BJ (cell line): Measurements from ENCODE around the gene SV2B. TPM values are rescaled to one million over a fixed set of nuclear protein-coding genes. Genes with fewer than 3 reads are reported as not detected.

Experiments used
- CTCF ChIA-PET: fragments of 350-600 bp; formaldehyde crosslinking; extraction: SDS; loops from one replicate; lab custom pipeline; 2021; ENCODE audit warnings: antibody characterized with exemption, inconsistent platforms; lab: Yijun Ruan, JAX
- POLR2A ChIA-PET: fragments of 300-600 bp; sonication (Branson Sonifier 250); formaldehyde crosslinking; extraction: SDS; loops from one replicate; lab custom pipeline; 2021; ENCODE audit warnings: antibody characterized with exemption; lab: Charles Lee
- DNase-seq: peaks from one replicate; pipeline ENCODE4 v3.0.0-alpha.2; 2011; ENCODE audit warnings: low read depth
- H3K27me3 ChIP-seq: 2 replicates; pipeline ENCODE4 v1.6.0; 2011; ENCODE audit warnings: low read length; ENCODE audit not compliant: control insufficient read depth, insufficient read depth
- H3K36me3 ChIP-seq: 2 replicates; pipeline ENCODE4 v1.5.1; 2011; ENCODE audit warnings: low read length; ENCODE audit not compliant: control insufficient read depth, insufficient read depth
- H3K4me3 ChIP-seq: 2 replicates; pipeline ENCODE4 v1.5.1; 2011; ENCODE audit warnings: low read depth, mild to moderate bottlenecking, control low read depth, low read length
- CTCF ChIP-seq: IDR thresholded peaks from 2 replicates; pipeline ENCODE4 v1.5.1; 2011; ENCODE audit warnings: low read depth, mild to moderate bottlenecking, control low read depth, inconsistent platforms, low read length, moderate library complexity; ENCODE audit not compliant: insufficient read depth
- polyA plus RNA-seq: library from polyadenylated mRNA; depleted of rRNA; stranded (reverse); fragments of >200 nt; gene quantifications from 2 replicates; pipeline ENCODE4 v1.2.3, GENCODE V29; 2011

The SV2B gene
- polyA plus RNA-seq, 1 experiment = not detected

DNA sequence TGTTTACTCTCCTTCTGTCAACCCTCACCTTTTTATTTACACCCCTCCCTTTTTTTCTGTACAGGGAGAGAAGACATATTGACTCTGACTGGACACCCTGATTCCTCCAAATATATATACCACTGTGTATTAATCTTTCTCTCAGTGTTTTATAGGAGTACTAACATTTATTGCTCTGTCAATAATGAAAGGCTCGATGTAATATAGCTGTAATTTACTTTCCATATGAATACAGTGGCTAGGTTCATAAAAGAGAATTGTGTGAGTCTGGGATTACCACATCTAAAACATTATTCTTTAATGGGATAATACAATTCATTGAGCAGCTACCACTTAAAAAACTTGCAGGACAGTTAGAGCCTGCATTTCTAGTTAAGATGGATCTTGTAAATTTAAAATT is 194.3 kb downstream of the SV2B start:
- no peak for TF ChIP-seq CTCF
- DNase-seq = no peak
- CTCF ChIA-PET = interaction anchor here (0.8 to 1.4 kb wide), 3 partner anchors 8 to 23 kb away, joined by 3 to 6 read pairs (median 4); no protein-coding TSS in a partner anchor
- Histone ChIP-seq H3K27me3 (no peaks in the 10 kb centered on the region), H3K4me3 (no peak overlapping the region), H3K36me3 (no peaks in the 10 kb centered on the region)
- POLR2A ChIA-PET = no interaction called here

DNA sequence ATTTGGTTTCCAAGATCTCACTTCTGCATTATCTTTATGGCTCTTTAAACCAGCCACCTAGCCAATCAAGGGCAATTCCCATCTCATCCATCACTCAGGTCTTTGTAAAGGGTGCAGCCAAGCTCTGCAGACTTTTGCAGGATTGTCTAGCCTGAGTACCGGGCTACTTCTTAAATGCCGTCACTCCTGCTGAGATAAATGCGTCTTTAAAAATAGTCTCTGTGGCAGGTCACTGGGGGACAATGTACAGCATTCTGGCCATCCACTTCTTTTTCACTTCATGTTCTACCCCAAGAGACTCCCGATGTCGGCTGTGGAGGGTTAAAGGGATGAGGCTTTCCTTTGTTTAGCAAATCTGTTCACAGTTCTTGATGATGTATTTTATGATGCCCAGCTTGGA is 194.7 kb downstream of the SV2B start:
- POLR2A ChIA-PET = no interaction called here
- Histone ChIP-seq H3K27me3 (no peaks in the 10 kb centered on the region), H3K36me3 (no peaks in the 10 kb centered on the region), H3K4me3 (no peak overlapping the region)
- CTCF ChIA-PET = interaction anchor here (1.3 to 1.4 kb wide), 2 partner anchors 8 to 10 kb away, joined by 4 to 6 read pairs; no protein-coding TSS in a partner anchor
- no peak for TF ChIP-seq CTCF
- DNase-seq = no peak

DNA sequence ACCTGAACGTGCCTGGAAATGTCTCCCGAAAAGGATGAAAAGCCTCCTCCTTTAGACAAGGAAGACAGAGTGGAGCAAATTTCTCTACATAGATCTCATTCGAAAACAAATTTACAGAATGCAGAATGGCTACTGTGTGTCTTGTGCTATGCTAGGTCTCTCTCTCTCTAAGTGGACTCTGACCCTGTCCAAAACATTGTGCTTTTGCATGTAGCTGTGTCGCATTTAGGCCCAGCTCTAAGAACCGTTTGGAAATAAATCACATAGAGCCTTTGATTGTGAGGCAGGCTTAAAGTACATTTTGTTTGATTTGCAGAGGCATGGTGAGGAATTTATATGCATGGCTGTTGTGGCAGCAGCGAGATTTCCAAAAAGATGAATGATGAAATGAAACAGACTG is 198.0 kb downstream of the SV2B start:
- ChIA-PET CTCF (interaction anchor here (0.6 to 7.8 kb wide), 6 partner anchors 25 to 780 kb away, joined by 3 to 59 read pairs (median 3); no protein-coding TSS in a partner anchor), POLR2A (no interaction called here)
- no peaks in the 10 kb centered on the region for H3K27me3 ChIP-seq

DNA sequence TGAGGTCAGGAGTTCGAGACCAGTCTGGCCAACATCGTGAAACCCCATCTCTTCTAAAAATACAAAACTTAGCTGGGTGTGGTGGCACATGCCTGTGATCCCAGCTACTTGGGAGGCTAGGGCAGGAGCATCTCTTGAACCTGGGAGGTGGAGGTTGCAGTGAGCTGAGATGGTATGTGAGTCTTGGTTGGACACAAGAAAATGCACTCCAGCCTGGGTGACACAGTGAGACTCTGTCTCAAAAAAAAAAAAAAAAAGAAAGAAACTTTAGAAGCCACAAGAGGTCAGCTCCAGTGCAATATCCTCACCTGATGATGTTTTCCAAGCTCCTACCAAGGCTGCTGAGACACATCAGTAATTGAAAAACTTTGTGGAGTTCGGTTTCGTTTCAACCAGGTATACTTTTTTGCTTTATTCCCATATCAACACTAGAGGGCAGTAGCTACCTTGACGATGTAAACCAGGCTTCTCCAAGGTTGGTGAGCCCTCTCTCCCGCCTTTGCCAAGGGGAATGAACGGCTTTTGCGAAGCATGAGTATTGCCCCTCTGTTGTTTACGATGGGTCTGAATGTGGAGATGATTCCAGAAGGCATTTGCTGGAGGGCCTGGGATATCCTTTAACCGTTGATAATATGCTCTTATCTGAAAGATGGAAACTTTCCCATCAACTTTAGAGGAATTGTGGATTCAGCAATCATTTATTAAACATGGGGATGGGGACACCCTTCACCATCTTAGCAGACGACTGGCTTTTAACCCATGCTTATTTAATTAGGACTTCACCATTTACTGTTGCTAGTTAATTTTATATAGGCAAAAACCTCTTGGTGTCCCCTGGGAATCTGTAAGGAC is 202.8 kb downstream of the SV2B start:
- ChIA-PET CTCF (interaction anchor here (0.6 to 7.8 kb wide), 21 partner anchors 9 to 784 kb away, joined by 3 to 59 read pairs (median 3); no protein-coding TSS in a partner anchor), POLR2A (no interaction called here)
- Histone ChIP-seq H3K27me3 (peaks cover 2% of the 10 kb centered on the region; the same call in 1 of the 2 replicates), H3K4me3 (no peak overlapping the region), H3K36me3 (no peaks in the 10 kb centered on the region)
- no peak for DNase-seq
- TF ChIP-seq CTCF = peak; percentile 74

More for the DNA sequence above, 198.0 kb downstream of the SV2B start:
- no peak for TF ChIP-seq CTCF
- DNase-seq = no peak
- no peaks in the 10 kb centered on the region for H3K36me3 ChIP-seq
- H3K4me3 ChIP-seq = no peak overlapping the region

DNA sequence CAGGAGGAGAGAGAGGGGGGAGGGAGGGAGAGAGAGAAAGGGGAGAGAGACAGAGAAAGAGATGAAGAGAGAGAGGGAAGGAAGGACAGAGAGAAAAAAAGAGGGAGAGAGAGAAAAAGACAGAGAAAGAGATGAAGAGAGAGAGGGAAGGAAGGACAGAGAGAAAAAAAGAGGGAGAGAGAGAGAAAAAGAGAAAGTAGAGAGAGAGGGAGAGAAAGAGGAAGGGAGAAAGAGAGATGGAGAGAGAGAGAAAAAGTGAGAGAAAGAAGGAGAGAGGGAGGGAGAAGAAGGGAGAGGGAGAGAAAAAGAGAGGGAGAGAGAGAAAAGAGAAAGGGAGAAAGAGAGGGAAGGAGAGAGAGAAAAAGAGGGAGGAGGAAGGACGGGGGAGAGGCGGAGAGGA is 204.2 kb downstream of the SV2B start:
- Histone ChIP-seq H3K27me3 (peaks cover 2% of the 10 kb centered on the region; the same call in 1 of the 2 replicates), H3K4me3 (no peak overlapping the region), H3K36me3 (no peaks in the 10 kb centered on the region)
- ChIA-PET POLR2A (no interaction called here), CTCF (interaction anchor here (1.0 to 7.8 kb wide), 3 partner anchors 10 to 774 kb away, joined by 3 to 59 read pairs (median 3); no protein-coding TSS in a partner anchor)
- no peak for DNase-seq
- TF ChIP-seq CTCF = no peak
